GM19397 (cell line): ENCODE measurements around the gene CEP85.
"Not testable (repeated sequence)": the region's sequence is repeated elsewhere in the genome, so short reads cannot be mapped to it uniquely, and the experiment has no call there.

Source experiments
- ATAC-seq: cut with Tn5 transposase; IDR thresholded peaks from one replicate; pipeline ENCODE4 v1.9.1; 2021; ENCODE audit warnings: mild to moderate bottlenecking, moderate library complexity; ENCODE audit not compliant: unreplicated experiment

Gene CEP85

GRCh38 chr1:26307363-26307781, 73.4 kb downstream of the CEP85 start:
- no peak for ATAC-seq

DNA sequence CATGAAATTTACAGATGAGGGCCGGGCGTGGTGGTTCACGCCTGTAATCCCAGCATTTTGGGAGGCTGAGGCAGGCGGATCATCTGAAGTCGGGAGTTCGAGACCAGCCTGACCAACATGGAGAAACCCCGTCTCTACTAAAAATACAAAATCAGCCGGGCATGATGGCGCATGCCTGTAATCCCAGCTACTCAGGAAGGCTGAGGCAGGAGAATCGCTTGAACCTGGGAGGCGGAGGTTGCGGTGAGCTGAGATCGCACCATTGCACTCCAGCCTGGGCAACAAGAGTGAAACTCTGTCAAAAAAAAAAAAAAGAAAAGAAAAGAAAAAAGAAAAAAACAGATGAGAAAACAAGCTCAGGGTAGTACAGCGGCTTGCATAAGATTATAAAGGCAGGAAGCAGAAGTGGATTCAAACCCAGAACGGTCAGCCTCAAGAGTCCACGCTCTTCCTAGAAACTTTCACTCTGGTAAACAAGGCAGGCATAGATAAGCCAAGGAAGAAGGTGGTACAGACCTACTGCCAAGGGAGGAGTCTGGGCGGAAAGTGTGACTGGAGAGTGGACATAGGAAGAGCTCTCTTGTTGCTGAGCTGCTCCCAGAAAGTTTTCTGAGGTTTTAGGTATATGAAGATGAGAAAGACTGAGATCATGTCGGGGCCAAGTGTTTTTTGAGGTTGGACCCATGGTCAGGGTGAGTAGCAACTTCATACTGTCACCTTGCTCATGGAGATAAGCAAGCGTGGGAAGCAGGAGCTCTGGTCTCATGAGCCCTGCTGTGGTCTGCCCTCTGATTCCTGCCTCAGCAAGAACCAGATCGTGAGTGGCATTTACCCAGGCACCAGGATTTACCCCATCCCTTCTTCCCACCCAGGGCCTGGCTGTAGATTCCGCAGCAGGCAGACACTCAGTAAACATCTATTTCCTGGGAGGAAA, 74.2 kb downstream of the CEP85 start:
- not testable (repeated sequence) for ATAC-seq

- no peak for ATAC-seq
These were observed 80.5 kb downstream of the CEP85 start for GRCh38 chr1:26314501-26314900.

DNA sequence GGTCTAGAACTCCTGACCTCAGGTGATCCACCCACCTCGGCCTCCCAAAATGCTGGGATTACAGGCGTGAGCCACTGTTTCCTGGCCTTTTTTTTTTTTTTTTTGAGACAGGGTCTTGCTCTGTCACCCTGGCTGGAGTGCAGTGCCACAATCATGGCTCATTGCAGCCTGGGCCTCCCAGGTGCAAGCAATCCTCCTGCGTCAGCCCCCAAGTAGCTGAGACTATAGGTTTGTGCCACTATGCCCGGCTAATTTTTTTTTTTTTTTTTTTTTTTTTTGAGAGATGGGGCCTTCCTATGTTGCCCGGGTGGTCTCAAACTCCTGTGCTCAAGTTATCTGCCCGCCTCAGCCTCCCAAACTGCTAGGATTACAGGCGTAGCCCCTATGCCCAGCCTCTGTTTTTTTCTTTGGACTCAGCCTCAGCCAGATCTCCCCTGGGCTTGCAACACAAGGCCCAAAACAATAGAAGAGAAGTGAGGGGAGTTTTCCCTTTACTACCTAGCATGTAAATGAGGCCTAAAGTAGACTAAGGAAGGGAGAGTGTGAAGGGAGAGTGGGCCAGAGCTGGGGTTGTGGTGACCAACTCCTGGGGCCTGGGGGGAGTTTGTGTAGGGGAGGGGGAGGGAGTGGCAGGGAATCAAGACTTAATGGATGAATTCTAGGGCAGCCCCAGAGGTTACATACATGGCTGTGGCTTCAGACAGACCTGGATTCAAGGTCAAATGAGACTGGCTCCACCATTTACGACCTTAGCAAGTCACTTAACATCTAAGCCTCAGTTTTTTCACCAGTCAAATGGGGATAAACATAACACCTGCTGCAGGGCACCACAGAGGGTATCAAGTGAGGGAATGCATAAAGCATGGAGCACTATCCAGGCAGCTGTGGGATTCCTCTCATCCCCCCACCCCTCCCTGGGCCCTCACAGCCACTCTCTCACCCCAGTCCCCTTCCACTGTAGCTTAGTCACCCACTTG, 82.2 kb downstream of the CEP85 start:
- ATAC-seq = no peak

GRCh38 chr1:26317146-26317545, 83.1 kb downstream of the CEP85 start:
- ATAC-seq = no peak

DNA sequence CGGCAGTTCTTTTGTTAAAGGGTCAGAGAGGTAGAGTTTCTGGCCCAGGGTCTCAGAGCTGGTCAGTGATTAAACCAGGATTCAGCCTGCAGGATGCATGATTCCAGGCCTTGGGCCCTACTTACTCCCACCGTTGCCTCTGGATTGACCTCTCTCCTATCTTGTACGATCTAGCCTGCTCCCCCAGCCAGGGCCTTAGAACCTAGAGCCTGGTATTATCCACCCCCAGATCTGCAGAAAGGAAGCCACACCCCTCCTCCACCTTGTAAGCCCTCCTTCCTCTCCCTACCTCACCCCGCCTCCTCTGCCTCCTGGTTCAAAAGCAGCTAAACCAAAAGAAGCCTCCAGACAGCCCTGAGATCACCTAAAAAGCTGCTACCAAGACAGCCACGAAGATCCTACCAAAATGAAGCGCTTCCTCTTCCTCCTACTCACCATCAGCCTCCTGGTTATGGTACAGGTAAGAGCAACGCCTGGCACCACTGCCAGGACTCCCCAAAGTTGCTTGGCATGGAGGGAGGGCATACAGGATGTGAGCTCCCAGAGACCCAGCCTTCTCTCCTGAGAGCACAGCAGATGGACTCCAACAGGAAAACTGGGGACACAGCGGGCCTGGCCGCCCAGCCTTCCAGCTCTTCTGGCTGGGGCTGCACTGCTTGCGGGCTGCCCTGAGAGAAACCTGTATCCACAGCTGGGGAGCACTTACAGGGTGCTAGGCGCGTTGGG, 83.8 kb downstream of the CEP85 start, which contains the start of gene CD52:
CD52 (plus strand) TSS at position 347 of the 726 bp plus-strand sequence; CDS start at position 407, 60 bp downstream.
- ATAC-seq = peak; percentile 34

- no peak for ATAC-seq
These were observed 84.5 kb downstream of the CEP85 start for GRCh38 chr1:26318338-26319064.

DNA sequence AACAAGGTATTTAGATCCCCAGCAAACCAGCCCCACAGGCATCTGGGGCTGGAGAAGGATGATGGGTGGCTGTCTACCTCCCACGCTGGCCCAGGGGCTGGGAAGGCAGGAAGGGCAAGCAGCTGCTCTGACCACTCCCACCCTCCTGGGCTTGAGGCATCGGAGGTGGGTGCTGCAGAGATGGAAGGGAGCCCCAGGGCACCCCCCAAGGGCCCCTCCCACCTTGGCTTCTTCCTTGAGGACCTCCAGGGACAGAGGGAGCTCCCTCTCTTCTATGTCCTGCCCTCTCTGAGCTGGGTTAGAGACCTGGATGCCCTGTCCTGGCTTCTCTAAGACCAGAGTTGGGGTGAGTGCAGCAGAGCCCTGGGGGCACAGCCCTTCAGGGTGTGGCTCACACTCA, 86.9 kb downstream of the CEP85 start:
- ATAC-seq = peak; percentile 18

DNA sequence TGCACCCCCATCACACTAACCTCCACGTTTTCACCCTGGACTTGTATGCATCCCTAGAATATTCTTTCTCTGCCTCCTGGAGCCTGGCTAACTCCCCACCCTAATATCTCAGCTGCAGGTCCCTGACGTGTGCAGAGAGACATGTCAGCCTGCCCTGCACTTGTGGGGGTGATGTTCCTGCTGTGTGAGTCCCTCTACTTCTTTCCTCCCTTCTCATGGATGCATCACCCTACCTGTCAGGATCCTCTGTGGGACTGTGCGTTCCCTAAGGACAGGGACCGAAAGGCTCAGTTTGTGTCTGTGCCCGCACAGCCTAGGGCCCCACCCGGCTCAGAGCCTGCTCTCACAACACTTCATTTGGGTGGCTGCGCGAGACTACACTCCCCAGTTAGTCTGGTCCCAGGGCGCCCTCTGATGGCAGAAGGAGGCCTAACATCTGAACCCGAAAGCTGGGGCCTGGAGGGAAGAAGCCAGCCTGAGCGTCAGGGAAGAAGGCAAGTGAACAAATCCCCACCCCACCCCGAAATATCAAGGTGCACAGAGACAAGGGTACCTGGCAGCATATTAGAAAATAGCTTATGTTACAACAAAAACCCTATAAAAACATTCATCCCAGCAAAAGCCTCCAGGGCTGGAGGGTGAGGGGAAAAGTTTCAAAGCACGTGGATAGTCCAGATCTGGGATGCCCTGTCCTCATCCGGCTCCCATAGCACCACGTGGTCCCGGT, 87.5 kb downstream of the CEP85 start:
- ATAC-seq = peak; percentile 35

DNA sequence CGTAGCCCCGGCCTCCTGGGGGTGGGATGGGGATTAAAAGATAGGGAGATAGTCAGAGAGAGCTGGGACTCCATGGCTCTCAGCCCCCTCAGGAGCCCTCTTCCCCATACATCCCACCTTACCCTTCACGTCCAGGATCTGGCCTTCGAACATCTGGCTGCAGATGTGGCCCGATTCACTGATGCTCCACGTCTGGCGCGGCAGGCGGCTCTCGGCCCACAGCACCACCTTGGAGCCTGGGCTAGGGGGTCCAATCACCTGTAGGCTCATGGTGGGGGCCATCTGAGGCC, 88.0 kb downstream of the CEP85 start:
- no peak for ATAC-seq

DNA sequence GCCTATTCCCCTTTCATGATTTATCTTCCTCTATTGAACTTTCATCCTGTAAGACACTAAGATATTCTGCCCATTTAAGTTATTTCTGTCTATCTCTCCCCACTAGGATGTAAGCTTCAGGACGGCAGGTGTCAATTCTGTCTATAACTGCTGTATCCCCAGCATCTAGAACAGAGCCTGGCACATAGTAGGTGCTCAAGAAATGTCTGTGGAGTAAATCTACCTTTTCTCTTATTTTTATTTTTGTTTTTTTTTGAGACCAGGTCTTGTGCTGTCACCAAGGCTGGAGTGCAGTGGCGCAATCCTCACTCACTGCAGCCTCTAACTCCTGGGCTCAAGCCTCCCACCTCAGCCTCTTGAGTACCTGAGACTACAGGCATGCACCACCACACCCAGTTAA, 89.4 kb downstream of the CEP85 start:
- ATAC-seq = no peak

GRCh38 chr1:26324550-26324949, 90.5 kb downstream of the CEP85 start:
- ATAC-seq = no peak

DNA sequence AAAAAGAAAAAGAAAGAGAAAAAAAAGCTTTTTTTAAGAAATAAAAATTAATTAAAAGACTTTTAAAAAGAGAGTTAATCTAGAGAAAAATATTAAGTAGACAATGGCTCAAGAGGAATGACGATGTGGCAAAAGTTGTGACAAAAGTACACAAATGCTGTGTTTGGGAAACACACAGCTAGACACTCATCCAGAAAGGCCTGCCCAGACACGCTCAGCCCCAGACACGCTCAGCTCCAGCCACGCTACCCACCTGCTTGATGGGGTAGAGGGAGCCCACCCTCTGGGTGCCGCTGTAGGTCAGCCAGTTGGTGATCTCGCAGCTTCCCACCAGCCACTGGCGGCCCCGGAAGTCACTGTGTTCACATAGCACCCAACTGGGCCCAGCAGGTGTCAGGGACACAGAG, 94.0 kb downstream of the CEP85 start:
- no peak for ATAC-seq
